SK-N-SH (cell line): ENCODE results near the gene ATF7IP2. TPM values are rescaled to one million over a fixed set of nuclear protein-coding genes. Genes with fewer than 3 reads are reported as not detected.

Experiments used
- CTCF ChIA-PET: fragments of 300-600, 350-600 bp; formaldehyde crosslinking; extraction: SDS; loops from one replicate; lab custom pipeline; 2021; lab: Yijun Ruan, JAX
- POLR2A ChIA-PET: fragments of 350-600 bp; sonication (Branson Sonifier 250); formaldehyde crosslinking; extraction: SDS; loops from one replicate; lab custom pipeline; 2020; ENCODE audit warnings: antibody characterized with exemption, inconsistent platforms; lab: Yijun Ruan, JAX
- DNase-seq: peaks from one replicate; pipeline ENCODE4 v3.0.0; 2012
- H2AFZ ChIP-seq: fragments of 200-600 bp; sonication (generic); 2 replicates; pipeline ENCODE4 v1.8.1; 2016; ENCODE audit warnings: antibody characterized with exemption, mild to moderate bottlenecking, low read depth
- H3F3A ChIP-seq: fragments of 200-600 bp; sonication (generic); replicated peaks from 2 replicates; pipeline ENCODE3; 2016; ENCODE audit warnings: antibody characterized with exemption, mild to moderate bottlenecking; ENCODE audit not compliant: insufficient read depth
- H3K27ac ChIP-seq, 2 experiments: fragments of 200-500 bp in 1 of 2; fragments of 200-600 bp in 1 of 2; sonication (Bioruptor generic) in 1 of 2; sonication (generic), shearing (Covaris generic) in 1 of 2; 2 replicates each; pipeline versions ENCODE4 v1.5.1 to v1.6.1; 2014 to 2016; ENCODE audit warnings: low read depth in 2 of 2, inconsistent platforms in 1 of 2, low read length in 1 of 2, mild to moderate bottlenecking in 1 of 2, mixed read lengths in 1 of 2
- H3K27me3 ChIP-seq: fragments of 200-600 bp; sonication (generic), shearing (Covaris generic); 2 replicates; pipeline ENCODE4 v1.6.1; 2016; ENCODE audit warnings: mixed run types; ENCODE audit not compliant: insufficient read depth
- H3K36me3 ChIP-seq, 2 experiments: fragments of 200-500 bp in 1 of 2; fragments of 200-600 bp in 1 of 2; sonication (Bioruptor generic) in 1 of 2; sonication (generic) in 1 of 2; replicated peaks in 1 of 2; 2 replicates each; pipeline versions ENCODE3 to v1.5.1; 2014 to 2016; ENCODE audit warnings: low read length in 1 of 2, mild to moderate bottlenecking in 1 of 2; ENCODE audit not compliant: insufficient read depth in 2 of 2, control insufficient read depth in 1 of 2
- H3K4me1 ChIP-seq, 2 experiments: fragments of 200-500 bp in 1 of 2; fragments of 200-600 bp in 1 of 2; sonication (Bioruptor generic) in 1 of 2; sonication (generic), shearing (Covaris generic) in 1 of 2; 2 replicates each; pipeline versions ENCODE4 v1.5.1 to v1.6.1; 2014 to 2016; ENCODE audit warnings: low read depth in 1 of 2, low read length in 1 of 2, mixed run types in 1 of 2; ENCODE audit not compliant: insufficient read depth in 2 of 2, control insufficient read depth in 1 of 2
- H3K4me2 ChIP-seq: fragments of 200-600 bp; sonication (generic), shearing (Covaris generic); 2 replicates; pipeline ENCODE4 v1.6.1; 2017; ENCODE audit warnings: mixed run types
- H3K4me3 ChIP-seq, 2 experiments: fragments of 200-500 bp in 1 of 2; fragments of 200-600 bp in 1 of 2; sonication (Bioruptor generic) in 1 of 2; sonication (generic), shearing (Covaris generic) in 1 of 2; 2 replicates each; pipeline versions ENCODE4 v1.5.1 to v1.8.1; 2014 to 2016; ENCODE audit warnings: low read depth in 2 of 2, inconsistent platforms in 1 of 2, low read length in 1 of 2, mild to moderate bottlenecking in 1 of 2, mixed read lengths in 1 of 2, moderate library complexity in 1 of 2
- H3K79me2 ChIP-seq: fragments of 200-600 bp; sonication (generic); 2 replicates; pipeline ENCODE4 v1.8.1; 2017; ENCODE audit warnings: mild to moderate bottlenecking; ENCODE audit not compliant: insufficient read depth
- H3K9ac ChIP-seq: fragments of 200-600 bp; sonication (generic); 2 replicates; pipeline ENCODE4 v1.6.1; 2017; ENCODE audit warnings: mixed run types
- H3K9me2 ChIP-seq: fragments of 200-600 bp; sonication (generic); 2 replicates; pipeline ENCODE4 v1.6.1; 2017; ENCODE audit warnings: mixed run types
- H3K9me3 ChIP-seq: fragments of 200-600 bp; sonication (generic); 2 replicates; pipeline ENCODE4 v1.6.1; 2017; ENCODE audit warnings: mixed run types, mild to moderate bottlenecking, moderate library complexity
- H4K20me1 ChIP-seq: fragments of 200-600 bp; sonication (generic); 2 replicates; pipeline ENCODE4 v1.6.1; 2017; ENCODE audit warnings: mild to moderate bottlenecking, mixed run types; ENCODE audit not compliant: insufficient read depth
- FOSL2 ChIP-seq: IDR thresholded peaks from 2 replicates; pipeline ENCODE4 v1.4.0; 2012; ENCODE audit warnings: low read depth, mild to moderate bottlenecking, moderate library complexity, borderline replicate concordance
- GATA2 ChIP-seq: sonication (generic); formaldehyde crosslinking; IDR thresholded peaks from 2 replicates; pipeline ENCODE4 v1.5.0; 2020; ENCODE audit warnings: mild to moderate bottlenecking, missing genetic modification reagents
- PBX3 ChIP-seq: IDR thresholded peaks from 2 replicates; pipeline ENCODE4; 2012
- POLR2AphosphoS5 ChIP-seq: IDR thresholded peaks from 2 replicates; pipeline ENCODE4 v1.6.1; 2012; ENCODE audit warnings: low read depth, low read length
- RFX5 ChIP-seq: IDR thresholded peaks from 2 replicates; pipeline ENCODE4 v1.6.1; 2012; ENCODE audit warnings: mild to moderate bottlenecking, improper control_type of control experiment, low read length
- RXRA ChIP-seq: IDR thresholded peaks from 2 replicates; pipeline ENCODE4 v1.4.0; 2012; ENCODE audit warnings: low read depth, mild to moderate bottlenecking, borderline replicate concordance
- SMC3 ChIP-seq: IDR thresholded peaks from 2 replicates; pipeline ENCODE4 v1.6.1; 2012; ENCODE audit warnings: low read depth, low read length, improper control_type of control experiment
- TCF12 ChIP-seq: IDR thresholded peaks from 2 replicates; pipeline ENCODE4 v1.4.0; 2012
- ZBTB33 ChIP-seq: IDR thresholded peaks from 2 replicates; pipeline ENCODE4 v1.4.0; 2012; ENCODE audit warnings: low read depth, borderline replicate concordance
- WGBS: methylation state at CpG from one replicate; pipeline ENCODE4 v1.1.6; 2017; ENCODE audit warnings: low lambda C conversion rate; 5-methylcytosine and 5-hydroxymethylcytosine counted together
- polyA plus RNA-seq, 3 experiments: library from polyadenylated mRNA; depleted of rRNA; stranded (reverse); fragments of >200 nt; gene quantifications; 2 replicates each; pipeline ENCODE4 v1.2.3, GENCODE V29; 2012

The ATF7IP2 gene
- polyA plus RNA-seq, 1 of the 3 experiments (the other 2 are of a cell fraction) = 0.35 TPM

GRCh38 chr16:10500582-10500981 lies 114.7 kb downstream of the ATF7IP2 start:
- H2AFZ ChIP-seq = no peak overlapping the region
- no peak overlapping the region for H3K9ac ChIP-seq
- 62% methylated on average over 3 of the region's 3 CpGs for WGBS
- H3K27me3 ChIP-seq = no peaks in the 10 kb centered on the region
- H3F3A ChIP-seq = no peaks in the 10 kb centered on the region
- H3K4me1 ChIP-seq = no peaks in the 10 kb centered on the region
- ChIA-PET CTCF (interaction anchor here (1.1 kb wide), 1 partner anchor 14 kb away, joined by 3 read pairs; no protein-coding TSS in a partner anchor), POLR2A (no interaction called here)
- H3K9me2 ChIP-seq = no peaks in the 10 kb centered on the region
- TF ChIP-seq FOSL2 (no peak), TCF12 (no peak)
- H3K36me3 ChIP-seq = no peaks in the 10 kb centered on the region
- no peak overlapping the region for H3K4me2 ChIP-seq
- DNase-seq = no peak
- H3K4me3 ChIP-seq = no peak overlapping the region
- H3K79me2 ChIP-seq = no peaks in the 10 kb centered on the region
- no peaks in the 10 kb centered on the region for H3K9me3 ChIP-seq
- no peaks in the 10 kb centered on the region for H4K20me1 ChIP-seq
- no peak overlapping the region for H3K27ac ChIP-seq

- no peaks in the 10 kb centered on the region for H4K20me1 ChIP-seq
- ChIA-PET CTCF (interaction anchor here (1.1 kb wide), 1 partner anchor 14 kb away, joined by 3 read pairs; no protein-coding TSS in a partner anchor), POLR2A (no interaction called here)
- H3K27ac ChIP-seq = no peak overlapping the region
- no peaks in the 10 kb centered on the region for H3K4me1 ChIP-seq
- H3K4me2 ChIP-seq = no peak overlapping the region
- no peak for DNase-seq
- no peak overlapping the region for H3K4me3 ChIP-seq
- H3F3A ChIP-seq = no peaks in the 10 kb centered on the region
- H3K36me3 ChIP-seq = no peaks in the 10 kb centered on the region
- no peaks in the 10 kb centered on the region for H3K79me2 ChIP-seq
- H2AFZ ChIP-seq = no peak overlapping the region
- H3K9ac ChIP-seq = no peak overlapping the region
- H3K27me3 ChIP-seq = no peaks in the 10 kb centered on the region
- no peaks in the 10 kb centered on the region for H3K9me3 ChIP-seq
- TF ChIP-seq SMC3 (no peak), GATA2 (CRISPR knock-in tag) (no peak), POLR2AphosphoS5 (no peak), TCF12 (no peak), ZBTB33 (no peak), PBX3 (no peak), RFX5 (no peak), RXRA (no peak)
- 62% methylated on average over 2 of the region's 2 CpGs for WGBS
- H3K9me2 ChIP-seq = no peaks in the 10 kb centered on the region
Observed at GRCh38 chr16:10501016-10501607, 115.3 kb downstream of the ATF7IP2 start.
